HepG2 (cell line): ENCODE data around the gene CDK3. TPM values are rescaled to one million over a fixed set of nuclear protein-coding genes. Genes with fewer than 3 reads are reported as not detected.

Source experiments
- ATF1 ChIP-seq: IDR thresholded peaks from 2 replicates; pipeline ENCODE4 v1.6.1; 2016; ENCODE audit warnings: mild to moderate bottlenecking, control low read depth
- HNF4G ChIP-seq, 2 experiments: sonication (generic) in 1 of 2; formaldehyde crosslinking in 1 of 2; IDR thresholded peaks; 2 replicates each; pipeline versions ENCODE4 v1.4.0 to v1.6.1; 2011 to 2020; ENCODE audit warnings: borderline replicate concordance in 2 of 2, low read depth in 2 of 2, mild to moderate bottlenecking in 2 of 2, low read length in 1 of 2, missing genetic modification reagents in 1 of 2, moderate library complexity in 1 of 2
- MEIS1 ChIP-seq: sonication (generic); formaldehyde crosslinking; IDR thresholded peaks from 2 replicates; pipeline ENCODE4 v1.9.0; 2021; ENCODE audit warnings: mild to moderate bottlenecking, missing genetic modification reagents, moderate library complexity, borderline replicate concordance
- NFYB ChIP-seq: sonication (generic); formaldehyde crosslinking; IDR thresholded peaks from 2 replicates; pipeline ENCODE4 v1.4.0; 2020; ENCODE audit warnings: missing genetic modification reagents
- RXRA ChIP-seq: sonication (generic); formaldehyde crosslinking; IDR thresholded peaks from 2 replicates; pipeline ENCODE4 v1.5.1; 2020; ENCODE audit warnings: missing genetic modification reagents
- SIN3A ChIP-seq: IDR thresholded peaks from 2 replicates; pipeline ENCODE4 v1.6.1; 2011; ENCODE audit warnings: low read depth, mild to moderate bottlenecking, control low read depth, low read length, borderline replicate concordance
- SMYD3 ChIP-seq: sonication (generic); formaldehyde crosslinking; IDR thresholded peaks from 2 replicates; pipeline ENCODE4 v1.8.1; 2023; ENCODE audit warnings: mild to moderate bottlenecking, missing genetic modification reagents
- SNAI1 ChIP-seq: sonication (generic); formaldehyde crosslinking; IDR thresholded peaks from 2 replicates; pipeline ENCODE4 v1.5.0; 2020; ENCODE audit warnings: mild to moderate bottlenecking, missing genetic modification reagents, borderline replicate concordance
- ZFP41 ChIP-seq: sonication (generic); formaldehyde crosslinking; IDR thresholded peaks from 2 replicates; pipeline ENCODE4 v1.4.0; 2020; ENCODE audit warnings: mild to moderate bottlenecking, missing genetic modification reagents, borderline replicate concordance
- ZNF143 ChIP-seq: sonication (generic); formaldehyde crosslinking; IDR thresholded peaks from 2 replicates; pipeline ENCODE4 v1.4.0; 2020; ENCODE audit warnings: missing genetic modification reagents
- ZNF20 ChIP-seq: sonication (generic); formaldehyde crosslinking; IDR thresholded peaks from 2 replicates; pipeline ENCODE4 v1.4.0; 2020; ENCODE audit warnings: mild to moderate bottlenecking, moderate library complexity, missing genetic modification reagents
- ZNF383 ChIP-seq: sonication (generic); formaldehyde crosslinking; IDR thresholded peaks from 2 replicates; pipeline ENCODE4 v1.4.0; 2020; ENCODE audit warnings: missing genetic modification reagents, mild to moderate bottlenecking, borderline replicate concordance
- ZNF446 ChIP-seq: sonication (generic); formaldehyde crosslinking; IDR thresholded peaks from 2 replicates; pipeline ENCODE4 v1.5.0; 2020; ENCODE audit warnings: mild to moderate bottlenecking, missing genetic modification reagents
- ZNF564 ChIP-seq: sonication (generic); formaldehyde crosslinking; IDR thresholded peaks from 2 replicates; pipeline ENCODE4 v1.8.1; 2023; ENCODE audit warnings: mild to moderate bottlenecking, missing genetic modification reagents
- ZNF781 ChIP-seq: sonication (generic); formaldehyde crosslinking; IDR thresholded peaks from 2 replicates; pipeline ENCODE4 v1.5.1; 2020; ENCODE audit warnings: borderline replicate concordance, mild to moderate bottlenecking, missing genetic modification reagents; ENCODE audit errors: not compliant biosample characterization
- polyA plus RNA-seq, 8 experiments: library from polyadenylated mRNA; depleted of rRNA in 3 of 8; stranded (reverse) in 7 of 8; unstranded in 1 of 8; fragments of >200 nt; fragmentation: Illumina TruSeq in 4 of 8; extraction: Trizol in 4 of 8; gene quantifications; 2 replicates each; pipeline versions ENCODE4 v1.2.1 to v1.2.3, GENCODE V29; 2011 to 2016; ENCODE audit warnings: low read depth in 4 of 8, missing spikeins in 1 of 8, mixed read lengths in 1 of 8; ENCODE audit not compliant: insufficient read depth in 1 of 8
- total RNA-seq, 5 experiments: library from RNA; depleted of rRNA; stranded (reverse); fragments of >200 nt; fragmentation: Illumina TruSeq; extraction: Trizol; gene quantifications; 2 replicates each; pipeline ENCODE4 v1.2.3, GENCODE V29; 2016; ENCODE audit warnings: low read depth in 1 of 5
- TF ChIP-seq, protein P1 (sequence below): sonication (generic); formaldehyde crosslinking; IDR thresholded peaks from 2 replicates; pipeline ENCODE4 v1.4.0; 2020; ENCODE audit warnings: missing genetic modification reagents, low read depth, mild to moderate bottlenecking, borderline replicate concordance
- TF ChIP-seq, protein P2 (sequence below): sonication (generic); formaldehyde crosslinking; IDR thresholded peaks from 2 replicates; pipeline ENCODE4 v1.5.1; 2020; ENCODE audit warnings: mild to moderate bottlenecking, missing genetic modification reagents, moderate library complexity
- TF ChIP-seq, protein P3 (sequence below): sonication (generic); formaldehyde crosslinking; IDR thresholded peaks from 2 replicates; pipeline ENCODE4 v1.5.0; 2020; ENCODE audit warnings: mild to moderate bottlenecking, low read depth, missing genetic modification reagents, borderline replicate concordance
- TF ChIP-seq, protein P4 (sequence below): sonication (generic); formaldehyde crosslinking; IDR thresholded peaks from 2 replicates; pipeline ENCODE4 v1.5.0; 2020; ENCODE audit warnings: mild to moderate bottlenecking, missing genetic modification reagents
- TF ChIP-seq, protein P5 (sequence below): sonication (generic); formaldehyde crosslinking; IDR thresholded peaks from 2 replicates; pipeline ENCODE4 v1.5.1; 2020; ENCODE audit warnings: missing genetic modification reagents, mild to moderate bottlenecking, borderline replicate concordance
- TF ChIP-seq, protein P6 (sequence below): sonication (generic); formaldehyde crosslinking; IDR thresholded peaks from 2 replicates; pipeline ENCODE4 v1.8.0; 2022; ENCODE audit warnings: missing genetic modification reagents, low read depth, mild to moderate bottlenecking, borderline replicate concordance

CDK3 gene
- total and polyA plus RNA-seq, 2 of the 13 experiments (the other 11 are each of a cell fraction or from before 2014, with no cell fraction given) = 5.8 to 11.4 TPM

DNA sequence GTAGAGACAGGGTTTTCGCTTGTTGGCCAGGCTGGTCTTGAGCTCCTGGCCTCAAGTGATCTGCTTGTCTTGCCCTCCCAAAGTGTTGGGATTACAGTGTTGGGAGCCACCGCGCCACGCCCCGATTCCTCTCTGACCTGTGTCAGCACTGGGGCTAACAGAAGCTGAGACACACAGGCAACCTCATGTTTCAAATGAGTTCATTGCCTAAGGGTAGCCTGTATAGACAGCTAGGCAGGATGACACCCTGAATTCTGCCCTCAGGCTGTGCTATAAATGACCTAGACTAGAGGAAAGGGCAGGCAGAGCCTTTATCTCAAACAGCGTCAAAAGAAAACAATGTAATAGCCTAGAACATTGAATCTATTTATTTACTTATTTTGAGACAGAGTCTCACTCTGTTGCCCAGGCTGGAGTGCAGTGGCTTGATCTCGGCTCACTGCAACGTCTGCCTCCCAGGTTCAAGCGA, 2.3 kb upstream of the CDK3 start (continued):
- no peak for TF ChIP-seq ZNF143 (CRISPR knock-in tag)
- TF ChIP-seq NFYB = no peak
- TF ChIP-seq ZNF564 = no peak
- TF ChIP-seq, protein P1, sequence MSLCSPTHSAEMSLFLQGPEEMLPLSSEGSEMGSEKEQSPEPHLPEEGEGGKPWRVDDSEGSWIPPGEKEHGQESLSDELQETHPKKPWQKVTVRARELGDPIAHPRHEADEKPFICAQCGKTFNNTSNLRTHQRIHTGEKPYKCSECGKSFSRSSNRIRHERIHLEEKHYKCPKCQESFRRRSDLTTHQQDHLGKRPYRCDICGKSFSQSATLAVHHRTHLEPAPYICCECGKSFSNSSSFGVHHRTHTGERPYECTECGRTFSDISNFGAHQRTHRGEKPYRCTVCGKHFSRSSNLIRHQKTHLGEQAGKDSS (CRISPR knock-in tag) = peak; percentile 24; the same call in 1 of the 2 replicates
- TF ChIP-seq MEIS1 (CRISPR knock-in tag) = peak; percentile 71
- TF ChIP-seq, protein P2, sequence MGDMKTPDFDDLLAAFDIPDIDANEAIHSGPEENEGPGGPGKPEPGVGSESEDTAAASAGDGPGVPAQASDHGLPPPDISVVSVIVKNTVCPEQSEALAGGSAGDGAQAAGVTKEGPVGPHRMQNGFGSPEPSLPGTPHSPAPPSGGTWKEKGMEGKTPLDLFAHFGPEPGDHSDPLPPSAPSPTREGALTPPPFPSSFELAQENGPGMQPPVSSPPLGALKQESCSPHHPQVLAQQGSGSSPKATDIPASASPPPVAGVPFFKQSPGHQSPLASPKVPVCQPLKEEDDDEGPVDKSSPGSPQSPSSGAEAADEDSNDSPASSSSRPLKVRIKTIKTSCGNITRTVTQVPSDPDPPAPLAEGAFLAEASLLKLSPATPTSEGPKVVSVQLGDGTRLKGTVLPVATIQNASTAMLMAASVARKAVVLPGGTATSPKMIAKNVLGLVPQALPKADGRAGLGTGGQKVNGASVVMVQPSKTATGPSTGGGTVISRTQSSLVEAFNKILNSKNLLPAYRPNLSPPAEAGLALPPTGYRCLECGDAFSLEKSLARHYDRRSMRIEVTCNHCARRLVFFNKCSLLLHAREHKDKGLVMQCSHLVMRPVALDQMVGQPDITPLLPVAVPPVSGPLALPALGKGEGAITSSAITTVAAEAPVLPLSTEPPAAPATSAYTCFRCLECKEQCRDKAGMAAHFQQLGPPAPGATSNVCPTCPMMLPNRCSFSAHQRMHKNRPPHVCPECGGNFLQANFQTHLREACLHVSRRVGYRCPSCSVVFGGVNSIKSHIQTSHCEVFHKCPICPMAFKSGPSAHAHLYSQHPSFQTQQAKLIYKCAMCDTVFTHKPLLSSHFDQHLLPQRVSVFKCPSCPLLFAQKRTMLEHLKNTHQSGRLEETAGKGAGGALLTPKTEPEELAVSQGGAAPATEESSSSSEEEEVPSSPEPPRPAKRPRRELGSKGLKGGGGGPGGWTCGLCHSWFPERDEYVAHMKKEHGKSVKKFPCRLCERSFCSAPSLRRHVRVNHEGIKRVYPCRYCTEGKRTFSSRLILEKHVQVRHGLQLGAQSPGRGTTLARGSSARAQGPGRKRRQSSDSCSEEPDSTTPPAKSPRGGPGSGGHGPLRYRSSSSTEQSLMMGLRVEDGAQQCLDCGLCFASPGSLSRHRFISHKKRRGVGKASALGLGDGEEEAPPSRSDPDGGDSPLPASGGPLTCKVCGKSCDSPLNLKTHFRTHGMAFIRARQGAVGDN = peak; percentile 77
- TF ChIP-seq, protein P3, sequence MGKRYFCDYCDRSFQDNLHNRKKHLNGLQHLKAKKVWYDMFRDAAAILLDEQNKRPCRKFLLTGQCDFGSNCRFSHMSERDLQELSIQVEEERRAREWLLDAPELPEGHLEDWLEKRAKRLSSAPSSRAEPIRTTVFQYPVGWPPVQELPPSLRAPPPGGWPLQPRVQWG (CRISPR knock-in tag) = no peak
- peak; percentile 8; the same call in 1 of the 2 replicates for TF ChIP-seq RXRA (CRISPR knock-in tag)
- TF ChIP-seq SIN3A = no peak; the same call in 1 of the 2 replicates
- TF ChIP-seq, protein P4, sequence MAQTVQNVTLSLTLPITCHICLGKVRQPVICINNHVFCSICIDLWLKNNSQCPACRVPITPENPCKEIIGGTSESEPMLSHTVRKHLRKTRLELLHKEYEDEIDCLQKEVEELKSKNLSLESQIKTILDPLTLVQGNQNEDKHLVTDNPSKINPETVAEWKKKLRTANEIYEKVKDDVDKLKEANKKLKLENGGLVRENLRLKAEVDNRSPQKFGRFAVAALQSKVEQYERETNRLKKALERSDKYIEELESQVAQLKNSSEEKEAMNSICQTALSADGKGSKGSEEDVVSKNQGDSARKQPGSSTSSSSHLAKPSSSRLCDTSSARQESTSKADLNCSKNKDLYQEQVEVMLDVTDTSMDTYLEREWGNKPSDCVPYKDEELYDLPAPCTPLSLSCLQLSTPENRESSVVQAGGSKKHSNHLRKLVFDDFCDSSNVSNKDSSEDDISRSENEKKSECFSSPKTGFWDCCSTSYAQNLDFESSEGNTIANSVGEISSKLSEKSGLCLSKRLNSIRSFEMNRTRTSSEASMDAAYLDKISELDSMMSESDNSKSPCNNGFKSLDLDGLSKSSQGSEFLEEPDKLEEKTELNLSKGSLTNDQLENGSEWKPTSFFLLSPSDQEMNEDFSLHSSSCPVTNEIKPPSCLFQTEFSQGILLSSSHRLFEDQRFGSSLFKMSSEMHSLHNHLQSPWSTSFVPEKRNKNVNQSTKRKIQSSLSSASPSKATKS (CRISPR knock-in tag) = no peak
- TF ChIP-seq HNF4G (IDR thresholded peaks at IDR 0.05; ENCODE audit: borderline replicate concordance, low read depth, low read length) = no peak
- no peak for TF ChIP-seq HNF4G (CRISPR knock-in tag; IDR thresholded peaks at IDR 0.05; ENCODE audit: borderline replicate concordance, low read depth)
- TF ChIP-seq ZNF20 (CRISPR knock-in tag) = no peak
- no peak for TF ChIP-seq SNAI1 (CRISPR knock-in tag)
- no peak for TF ChIP-seq ZNF383 (CRISPR knock-in tag)
- TF ChIP-seq, protein P5, sequence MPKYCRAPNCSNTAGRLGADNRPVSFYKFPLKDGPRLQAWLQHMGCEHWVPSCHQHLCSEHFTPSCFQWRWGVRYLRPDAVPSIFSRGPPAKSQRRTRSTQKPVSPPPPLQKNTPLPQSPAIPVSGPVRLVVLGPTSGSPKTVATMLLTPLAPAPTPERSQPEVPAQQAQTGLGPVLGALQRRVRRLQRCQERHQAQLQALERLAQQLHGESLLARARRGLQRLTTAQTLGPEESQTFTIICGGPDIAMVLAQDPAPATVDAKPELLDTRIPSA = no peak
- no peak for TF ChIP-seq ZNF446 (CRISPR knock-in tag)
- TF ChIP-seq SMYD3 = 0 out of 2 replicates have a peak, but pooled peaks have one; percentile 1
- TF ChIP-seq, protein P6, sequence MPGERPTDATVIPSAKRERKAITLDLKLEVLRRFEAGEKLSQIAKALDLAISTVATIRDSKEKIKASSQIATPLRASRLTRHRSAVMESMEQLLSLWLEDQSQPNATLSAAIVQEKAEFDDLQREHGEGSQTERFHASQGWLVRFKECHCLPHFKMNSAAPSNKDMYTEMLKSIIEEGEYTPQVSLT (CRISPR knock-in tag) = no peak
- no peak for TF ChIP-seq ZFP41 (CRISPR knock-in tag)
- TF ChIP-seq ZNF781 (CRISPR knock-in tag) = peak; percentile 58
- TF ChIP-seq ATF1 (CRISPR knock-in tag) = no peak
